ENCODE measurements around the gene NPR1.

- TF ChIP-seq CTCF (IDR thresholded peaks at IDR 0.05) (no peak), EZH2 (IDR thresholded peaks at IDR 0.05) (no peak)
These were observed 35.4 kb upstream of the NPR1 start for GRCh38 chr1:153643100-153643499.
